C4-2B (cell line): ENCODE data around the gene CDCA4.

Experiments used
- H3K27ac ChIP-seq: fragments of 450-650 bp; 2 replicates; pipeline ENCODE4 v1.5.1; 2017
- CTCF ChIP-seq: fragments of 450-650 bp; conservative IDR thresholded peaks from 2 replicates; pipeline ENCODE4 v1.5.1; 2017; ENCODE audit warnings: mild to moderate bottlenecking
- ZFX ChIP-seq: fragments of 450-650 bp; IDR thresholded peaks from 2 replicates; pipeline ENCODE4 v1.6.1; 2017

Gene CDCA4

GRCh38 chr14:105061428-105062047, 40.7 kb upstream of the CDCA4 start:
- no peak overlapping the region for H3K27ac ChIP-seq
- TF ChIP-seq CTCF (no peak), ZFX (no peak)

- TF ChIP-seq CTCF (no peak), ZFX (no peak)
- H3K27ac ChIP-seq, result no peak overlapping the region
Observed at GRCh38 chr14:105060751-105061427, 40.0 kb upstream of the CDCA4 start.

- no peak overlapping the region for H3K27ac ChIP-seq
- TF ChIP-seq CTCF, result no peak
Observed at GRCh38 chr14:105059925-105060565, 39.2 kb upstream of the CDCA4 start.

GRCh38 chr14:105059035-105059924, 38.4 kb upstream of the CDCA4 start:
- TF ChIP-seq ZFX (no peak), CTCF (no peak)
- H3K27ac ChIP-seq, result no peak overlapping the region

GRCh38 chr14:105058521-105059034, 37.7 kb upstream of the CDCA4 start:
- TF ChIP-seq ZFX (no peak), CTCF (no peak)
- H3K27ac ChIP-seq, result no peak overlapping the region

- no peak overlapping the region for H3K27ac ChIP-seq
- TF ChIP-seq ZFX (no peak), CTCF (no peak)
Observed at GRCh38 chr14:105056303-105056831, 35.5 kb upstream of the CDCA4 start.
